ENCODE results near the gene SLCO2B1. TPM values are rescaled to one million over a fixed set of nuclear protein-coding genes. Genes with fewer than 3 reads are reported as not detected.

The SLCO2B1 gene
- total RNA-seq, 1 donor from 2014 or later, result 19.2 TPM

- peak; percentile 77 for DNase-seq (ENCODE audit: low spot score)
- Mint-ChIP-seq H3K4me1 (ENCODE audit: low read depth) (peaks cover 9% of the 10 kb centered on the region), H3K9me3 (ENCODE audit: low read depth) (peaks cover 11% of the 10 kb centered on the region), H3K27me3 (ENCODE audit: low read depth) (peaks cover 11% of the 10 kb centered on the region), H3K27ac (ENCODE audit: unreplicated experiment) (no peak overlapping the region), H3K36me3 (ENCODE audit: low read depth) (peaks cover 3% of the 10 kb centered on the region), H3K4me3 (ENCODE audit: unreplicated experiment) (no peak overlapping the region)
- no peak for TF ChIP-seq CTCF (IDR thresholded peaks at IDR 0.05)
Observed at GRCh38 chr11:75159151-75159953, 8.4 kb downstream of the SLCO2B1 start.

- H3K27ac Mint-ChIP-seq (ENCODE audit: unreplicated experiment), result no peak overlapping the region
- peaks cover 9% of the 10 kb centered on the region for H3K4me1 Mint-ChIP-seq (ENCODE audit: low read depth)
- no peak for DNase-seq (ENCODE audit: low spot score)
- peaks cover 11% of the 10 kb centered on the region for H3K9me3 Mint-ChIP-seq (ENCODE audit: low read depth)
- H3K4me3 Mint-ChIP-seq (ENCODE audit: unreplicated experiment), result no peak overlapping the region
- no peak for TF ChIP-seq CTCF (IDR thresholded peaks at IDR 0.05)
- peaks cover 11% of the 10 kb centered on the region for H3K27me3 Mint-ChIP-seq (ENCODE audit: low read depth)
- H3K36me3 Mint-ChIP-seq (ENCODE audit: low read depth), result peaks cover 3% of the 10 kb centered on the region
Observed at GRCh38 chr11:75160220-75160757, 9.4 kb downstream of the SLCO2B1 start.

- Mint-ChIP-seq H3K4me1 (ENCODE audit: low read depth) (peaks cover 5% of the 10 kb centered on the region), H3K36me3 (ENCODE audit: low read depth) (peaks cover 3% of the 10 kb centered on the region), H3K4me3 (ENCODE audit: unreplicated experiment) (no peak overlapping the region), H3K27ac (ENCODE audit: unreplicated experiment) (no peak overlapping the region), H3K9me3 (ENCODE audit: low read depth) (peaks cover 11% of the 10 kb centered on the region), H3K27me3 (ENCODE audit: low read depth) (peaks cover 11% of the 10 kb centered on the region)
- no peak for TF ChIP-seq CTCF (IDR thresholded peaks at IDR 0.05)
- DNase-seq (ENCODE audit: low spot score), result no peak
Observed at GRCh38 chr11:75160880-75161279, 10.0 kb downstream of the SLCO2B1 start.

GRCh38 chr11:75161506-75162095 lies 10.7 kb downstream of the SLCO2B1 start:
- H3K27ac Mint-ChIP-seq (ENCODE audit: unreplicated experiment), result no peak overlapping the region
- H3K4me1 Mint-ChIP-seq (ENCODE audit: low read depth), result no peaks in the 10 kb centered on the region
- H3K36me3 Mint-ChIP-seq (ENCODE audit: low read depth), result peaks cover 3% of the 10 kb centered on the region
- no peak overlapping the region for H3K4me3 Mint-ChIP-seq (ENCODE audit: unreplicated experiment)
- TF ChIP-seq CTCF (IDR thresholded peaks at IDR 0.05), result no peak
- no peak for DNase-seq (ENCODE audit: low spot score)
- peaks cover 11% of the 10 kb centered on the region for H3K9me3 Mint-ChIP-seq (ENCODE audit: low read depth)
- H3K27me3 Mint-ChIP-seq (ENCODE audit: low read depth), result peaks cover 13% of the 10 kb centered on the region

GRCh38 chr11:75162954-75163353 lies 12.0 kb downstream of the SLCO2B1 start:
- Mint-ChIP-seq H3K4me1 (ENCODE audit: low read depth) (no peaks in the 10 kb centered on the region), H3K4me3 (ENCODE audit: unreplicated experiment) (no peak overlapping the region), H3K36me3 (ENCODE audit: low read depth) (peaks cover 3% of the 10 kb centered on the region), H3K9me3 (ENCODE audit: low read depth) (peaks cover 11% of the 10 kb centered on the region), H3K27ac (ENCODE audit: unreplicated experiment) (no peak overlapping the region), H3K27me3 (ENCODE audit: low read depth) (peaks cover 15% of the 10 kb centered on the region)
- no peak for TF ChIP-seq CTCF (IDR thresholded peaks at IDR 0.05)
- DNase-seq (ENCODE audit: low spot score), result peak; percentile 26

All from chondrocyte (in vitro differentiated cells).